Measurements from ENCODE around the gene LMF2.
"Not testable (repeated sequence)": the region's sequence is repeated elsewhere in the genome, so short reads cannot be mapped to it uniquely, and the experiment has no call there.

Gene LMF2

DNA sequence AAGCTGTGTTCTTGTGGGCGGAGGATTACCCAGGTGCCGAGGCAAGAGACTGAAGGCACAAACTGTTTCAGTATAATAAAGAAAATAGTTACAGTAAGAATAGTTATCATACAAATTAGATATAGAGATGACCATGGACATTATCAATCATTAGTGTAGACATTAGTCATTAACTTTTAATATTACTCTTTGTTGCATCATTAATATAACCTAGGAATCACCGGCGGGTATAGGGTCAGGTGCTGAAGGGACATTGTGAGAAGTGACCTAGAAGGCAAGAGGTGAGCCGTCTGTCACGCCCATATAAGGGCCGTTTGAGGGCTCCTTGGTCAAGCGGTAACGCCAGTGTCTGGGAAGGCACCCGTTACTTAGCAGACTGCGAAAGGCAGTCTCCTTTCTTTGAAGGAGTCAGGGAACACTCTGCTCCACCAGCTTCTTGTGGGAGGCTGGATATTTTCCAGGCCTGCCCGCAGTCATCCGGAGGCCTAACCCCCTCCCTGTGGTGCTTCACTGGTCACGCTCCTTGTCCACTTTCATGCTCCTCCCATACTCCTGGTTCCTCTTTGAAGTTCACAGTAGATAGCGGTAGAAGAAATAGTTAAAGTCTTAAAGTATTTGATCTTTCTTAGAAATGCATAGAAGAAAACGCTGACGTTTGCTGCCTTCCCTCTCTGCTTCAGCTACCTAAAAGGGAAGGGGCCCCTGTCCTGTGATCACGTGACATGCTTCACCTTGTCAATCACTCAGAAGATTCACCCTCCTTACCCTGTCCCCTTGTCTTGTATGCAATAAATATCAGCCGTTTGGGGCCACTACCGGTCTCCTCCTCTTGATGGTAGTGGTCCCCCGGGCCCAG is 26.6 kb upstream of the LMF2 start:
- DNase-seq = not testable (repeated sequence)

DNA sequence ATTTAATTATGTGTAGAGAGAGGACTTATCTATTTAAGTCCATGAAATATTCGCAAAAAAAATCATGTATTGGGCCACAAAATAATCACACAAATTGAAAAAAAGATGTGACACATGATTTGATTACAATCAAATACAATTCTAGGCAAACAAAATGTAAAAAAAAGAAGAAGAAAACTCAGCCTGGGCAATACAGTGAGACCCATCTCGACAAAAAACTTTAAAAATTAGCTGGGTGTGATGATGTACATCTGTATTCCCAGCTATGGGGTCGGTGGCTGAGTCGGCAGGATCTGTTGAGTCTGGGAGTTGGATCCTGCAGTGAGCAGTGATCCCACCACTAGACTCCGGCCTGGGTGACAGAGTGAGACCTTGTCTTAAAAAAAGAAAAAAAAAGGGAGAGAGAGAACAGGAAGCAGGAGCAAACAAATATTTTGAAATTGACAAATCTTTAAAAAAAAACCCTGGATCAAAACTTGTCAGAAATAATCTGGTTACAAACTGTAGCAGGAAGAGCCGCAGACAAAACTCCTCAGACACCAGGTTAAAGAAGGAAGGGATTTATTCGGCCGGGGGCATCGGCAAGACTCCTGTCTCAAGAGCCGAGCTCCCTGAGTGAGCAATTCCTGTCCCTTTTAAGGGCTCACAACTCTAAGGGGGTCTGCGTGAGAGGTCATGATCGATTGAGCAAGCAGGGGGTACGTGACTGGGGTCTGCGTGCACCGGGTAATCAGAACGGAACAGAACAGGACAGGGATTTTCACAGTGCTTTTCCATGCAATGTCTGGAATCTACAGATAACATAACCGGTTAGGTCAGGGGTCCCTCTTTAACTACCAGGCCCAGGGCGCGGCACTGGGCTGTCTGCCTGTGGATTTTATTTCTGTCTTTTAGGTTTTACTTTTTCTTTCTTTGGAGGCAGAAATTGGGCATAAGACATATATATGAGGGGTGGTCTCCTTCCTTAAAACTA is 25.6 kb upstream of the LMF2 start:
- DNase-seq = no peak

DNA sequence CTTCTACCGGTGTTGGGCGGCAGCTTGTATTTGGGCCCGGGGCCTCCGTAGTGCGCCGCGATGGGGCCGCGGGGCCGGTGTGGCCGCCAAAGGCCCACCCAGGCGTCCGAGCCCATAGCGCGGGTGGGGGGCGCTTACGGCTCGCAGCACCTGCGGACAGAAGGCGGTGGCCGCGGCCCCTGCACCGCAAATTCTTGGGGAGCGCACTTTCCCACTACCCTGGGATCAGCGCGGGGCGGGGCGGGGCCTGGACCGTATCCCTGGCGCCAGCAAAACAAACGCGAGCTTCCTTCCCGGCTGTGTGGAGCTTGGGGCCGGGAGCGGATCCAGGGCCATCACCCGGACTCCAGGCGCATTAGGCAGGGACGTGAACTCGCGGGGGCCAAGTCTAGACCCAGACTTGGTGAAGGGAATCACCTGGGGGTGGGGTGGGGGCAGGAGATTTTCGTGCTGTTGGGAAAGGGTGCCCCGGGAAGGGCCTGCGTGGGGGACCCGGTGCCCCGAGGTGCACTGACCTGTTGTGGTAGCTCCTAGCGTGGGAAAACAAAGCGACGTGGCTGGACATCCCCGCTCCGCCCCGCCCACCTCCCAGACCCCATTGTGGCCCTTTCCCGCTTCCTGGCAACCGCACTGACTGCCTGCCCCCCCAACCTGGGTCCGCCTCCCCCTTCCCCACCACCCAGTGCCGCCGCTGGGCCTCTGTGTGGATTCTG is 24.6 kb upstream of the LMF2 start:
- no peak for DNase-seq

DNA sequence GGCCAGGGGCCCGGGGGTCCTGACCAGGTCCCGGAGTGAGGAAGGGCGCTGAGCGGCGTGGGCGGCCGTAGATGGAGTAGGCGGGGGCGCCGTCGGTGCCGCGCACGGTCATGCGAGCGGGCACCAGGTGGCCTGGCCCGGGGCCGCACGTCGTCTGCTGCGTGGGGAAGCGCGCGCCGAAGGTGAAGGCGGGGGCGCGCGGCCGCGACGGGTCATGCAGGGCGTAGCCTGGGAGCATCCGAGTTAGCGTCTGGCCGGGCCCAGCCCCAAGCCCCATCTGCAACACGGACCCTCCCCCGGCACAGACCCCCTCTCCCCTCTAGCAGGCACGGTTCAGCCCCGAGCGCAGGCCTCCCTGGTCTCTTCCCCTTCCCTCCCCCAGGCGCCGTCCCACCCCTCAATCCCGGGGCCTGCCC is 24.1 kb upstream of the LMF2 start:
- DNase-seq = no peak

DNA sequence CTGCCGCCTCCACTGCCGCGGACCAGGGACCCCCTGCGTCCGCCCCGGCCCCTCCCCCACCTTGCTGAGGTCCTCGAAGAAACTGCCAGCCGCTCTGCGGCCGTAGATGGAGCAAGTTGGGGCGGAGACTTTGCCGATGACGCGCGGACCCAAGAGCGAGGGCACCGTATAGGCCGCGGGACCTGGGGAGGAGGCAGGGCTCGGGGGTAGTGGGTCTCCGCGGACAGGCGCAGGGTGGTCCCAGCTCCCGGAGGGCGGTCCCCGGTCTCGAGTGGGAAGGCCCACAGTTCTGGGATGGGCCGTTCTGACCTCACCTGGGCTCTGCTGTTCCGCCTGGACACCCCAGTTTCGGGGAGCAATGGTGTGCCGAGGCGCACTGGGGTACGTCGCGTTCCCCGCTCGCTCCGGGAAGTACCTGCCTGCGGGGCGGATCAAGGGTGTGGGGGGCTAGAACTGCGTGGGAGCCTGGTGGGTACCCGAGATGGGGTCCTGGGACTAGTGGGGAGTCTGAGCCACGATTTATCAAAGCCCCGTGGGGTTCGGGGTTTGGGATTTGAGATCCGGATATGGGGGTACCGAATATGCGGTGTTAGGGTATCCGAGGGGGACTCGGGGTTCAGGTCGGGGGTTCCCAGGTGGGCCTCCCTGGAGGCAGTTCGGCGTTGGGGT is 23.5 kb upstream of the LMF2 start:
- peak; percentile 59 for DNase-seq

DNA sequence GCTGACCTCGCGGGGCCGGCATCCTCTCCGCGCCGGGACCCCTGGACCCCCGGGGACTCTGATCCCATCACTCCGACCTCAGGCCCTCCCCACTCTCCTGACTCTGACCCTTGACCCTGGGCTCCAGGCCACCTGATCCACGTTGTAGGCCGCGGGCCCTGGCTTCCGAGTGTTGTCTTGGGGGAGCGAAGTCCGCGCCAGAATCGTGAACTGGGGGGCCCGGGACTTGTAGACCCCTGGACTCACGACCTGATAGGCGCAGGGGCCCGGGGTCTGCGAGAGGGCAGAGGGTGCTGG is 23.0 kb upstream of the LMF2 start:
- DNase-seq = no peak

DNA sequence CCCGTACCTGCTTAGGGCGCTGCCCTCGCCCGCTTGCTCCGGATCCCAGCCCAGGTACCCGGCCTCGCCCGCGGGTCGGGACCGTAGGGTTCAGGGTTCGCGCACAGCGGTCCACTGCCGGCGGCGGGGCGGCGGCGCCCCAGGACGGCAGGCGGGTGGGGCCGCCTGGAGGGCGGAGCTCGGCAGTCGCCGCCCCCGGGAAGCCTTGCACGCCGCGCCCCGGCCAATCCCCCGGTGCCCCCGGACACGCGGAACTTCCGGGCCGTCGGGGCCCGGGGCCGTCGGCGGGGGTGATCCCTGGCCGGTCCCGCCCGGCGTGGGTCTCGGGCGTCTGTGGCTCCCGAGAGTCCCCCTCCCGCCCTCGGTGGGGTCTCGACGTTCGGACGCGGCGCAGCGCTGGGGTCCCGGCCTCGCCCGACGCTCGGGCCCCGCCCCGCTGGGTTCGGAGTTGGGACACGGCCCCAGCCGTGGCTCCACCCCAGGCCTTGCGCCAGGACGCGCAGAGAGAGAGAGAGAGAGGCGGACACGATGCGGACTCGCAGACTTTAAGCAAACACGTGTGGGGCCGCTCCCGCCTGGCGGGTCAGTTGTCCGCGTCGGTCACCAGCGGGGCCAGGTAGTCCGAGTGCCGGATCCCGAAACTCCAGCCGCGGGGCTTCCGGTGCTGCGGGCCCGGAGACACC is 22.5 kb upstream of the LMF2 start, which contains the start of gene TYMP:
TYMP (minus strand) TSS at position 116 of the 683 bp plus-strand sequence. CDS start 303 bp downstream, outside the sequence.
- DNase-seq = no peak

DNA sequence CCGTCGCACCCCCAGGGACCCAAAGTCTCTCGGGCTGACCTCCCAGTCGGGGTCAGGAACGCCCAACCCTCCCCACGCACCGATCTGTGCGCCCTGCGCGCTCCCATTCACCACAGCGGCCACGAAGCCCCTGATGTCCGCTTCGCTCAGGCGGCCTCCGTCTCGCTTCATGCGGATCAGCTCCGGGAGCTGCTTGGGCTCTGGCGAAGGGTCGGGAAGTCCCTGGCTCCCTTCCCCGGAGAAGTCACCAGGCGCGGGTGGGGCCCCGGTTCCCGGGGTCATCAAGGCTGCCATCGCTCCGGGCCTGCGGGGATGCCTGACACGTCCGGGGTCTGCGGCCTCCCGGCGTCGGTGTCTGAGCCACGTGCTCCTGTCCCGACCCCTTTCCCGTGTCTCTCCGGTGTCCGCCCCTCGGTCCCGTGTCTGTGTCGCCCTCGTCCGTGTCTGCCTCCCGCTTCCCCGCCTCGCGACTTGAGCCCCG is 22.0 kb upstream of the LMF2 start:
- DNase-seq = no peak

DNA sequence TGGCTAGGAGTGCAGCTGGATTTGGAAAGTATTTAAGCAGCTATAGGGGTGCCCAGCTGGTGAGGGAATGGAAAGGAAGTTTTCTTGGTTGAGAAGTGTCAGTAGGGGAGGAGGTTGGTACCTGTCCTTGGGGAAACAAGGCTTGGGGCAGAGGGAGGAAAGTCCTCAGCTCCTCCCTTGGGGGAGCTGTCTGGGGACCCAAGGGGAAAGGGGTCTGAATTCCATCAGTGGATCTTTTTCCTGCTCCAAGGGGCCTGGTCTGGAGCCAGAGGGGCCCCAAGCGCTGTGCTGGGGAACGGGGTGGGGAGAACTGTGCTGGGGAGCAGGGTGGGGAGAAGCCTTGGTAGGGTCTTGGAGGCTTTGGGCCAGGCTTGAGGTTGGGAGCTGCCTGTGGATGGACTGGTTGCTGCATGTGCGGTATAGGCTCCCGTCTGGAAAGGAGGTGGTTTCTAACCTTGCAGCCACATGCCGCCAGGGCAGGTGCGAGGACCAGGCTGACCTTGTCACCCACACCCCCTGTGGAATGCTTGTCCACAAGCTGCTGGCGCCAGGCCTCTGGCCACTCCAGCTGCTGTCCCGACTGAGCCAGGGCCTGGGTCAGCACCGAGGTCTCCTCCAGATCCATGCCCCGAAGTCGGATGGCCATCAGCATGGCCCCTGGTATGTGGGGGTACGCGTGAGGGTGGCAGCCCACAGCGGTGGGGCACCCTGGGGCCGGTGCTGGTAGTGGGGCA is 21.3 kb upstream of the LMF2 start:
- DNase-seq = no peak

DNA sequence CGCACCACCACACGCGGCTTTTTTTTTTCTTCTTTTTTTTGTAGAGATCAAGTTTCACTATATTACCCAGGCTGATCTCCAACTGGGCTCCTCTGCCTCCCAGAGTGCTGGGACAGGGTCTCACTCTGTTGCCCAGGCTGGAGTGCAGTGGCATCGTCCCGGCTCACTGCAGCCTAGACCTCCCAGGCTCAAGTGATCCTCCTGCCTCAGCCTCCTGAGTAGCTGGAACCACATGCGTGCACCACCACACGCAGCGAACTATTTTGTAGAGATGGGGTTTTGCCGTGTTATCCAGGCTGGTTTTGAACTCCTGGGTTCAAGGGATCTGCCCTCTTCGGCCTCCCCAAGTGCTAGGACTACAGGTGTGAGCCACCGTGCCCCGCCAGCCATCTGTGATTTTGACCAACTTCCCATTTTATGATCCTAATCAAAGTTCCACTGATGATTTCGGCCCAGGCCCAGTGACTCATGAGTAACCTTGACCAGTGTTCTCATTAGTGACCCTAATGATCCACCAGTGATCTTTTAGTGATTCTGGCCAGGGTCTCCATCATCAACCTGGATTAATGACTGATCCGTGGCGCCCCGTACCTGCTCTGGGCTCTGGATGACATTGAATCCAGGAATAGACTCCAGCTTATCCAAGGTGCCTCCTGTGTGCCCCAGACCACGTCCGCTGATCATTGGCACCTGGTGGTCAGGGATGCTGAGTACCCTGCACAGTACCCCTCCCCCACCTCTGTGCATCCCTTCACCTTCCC is 20.6 kb upstream of the LMF2 start:
- DNase-seq = no peak

DNA sequence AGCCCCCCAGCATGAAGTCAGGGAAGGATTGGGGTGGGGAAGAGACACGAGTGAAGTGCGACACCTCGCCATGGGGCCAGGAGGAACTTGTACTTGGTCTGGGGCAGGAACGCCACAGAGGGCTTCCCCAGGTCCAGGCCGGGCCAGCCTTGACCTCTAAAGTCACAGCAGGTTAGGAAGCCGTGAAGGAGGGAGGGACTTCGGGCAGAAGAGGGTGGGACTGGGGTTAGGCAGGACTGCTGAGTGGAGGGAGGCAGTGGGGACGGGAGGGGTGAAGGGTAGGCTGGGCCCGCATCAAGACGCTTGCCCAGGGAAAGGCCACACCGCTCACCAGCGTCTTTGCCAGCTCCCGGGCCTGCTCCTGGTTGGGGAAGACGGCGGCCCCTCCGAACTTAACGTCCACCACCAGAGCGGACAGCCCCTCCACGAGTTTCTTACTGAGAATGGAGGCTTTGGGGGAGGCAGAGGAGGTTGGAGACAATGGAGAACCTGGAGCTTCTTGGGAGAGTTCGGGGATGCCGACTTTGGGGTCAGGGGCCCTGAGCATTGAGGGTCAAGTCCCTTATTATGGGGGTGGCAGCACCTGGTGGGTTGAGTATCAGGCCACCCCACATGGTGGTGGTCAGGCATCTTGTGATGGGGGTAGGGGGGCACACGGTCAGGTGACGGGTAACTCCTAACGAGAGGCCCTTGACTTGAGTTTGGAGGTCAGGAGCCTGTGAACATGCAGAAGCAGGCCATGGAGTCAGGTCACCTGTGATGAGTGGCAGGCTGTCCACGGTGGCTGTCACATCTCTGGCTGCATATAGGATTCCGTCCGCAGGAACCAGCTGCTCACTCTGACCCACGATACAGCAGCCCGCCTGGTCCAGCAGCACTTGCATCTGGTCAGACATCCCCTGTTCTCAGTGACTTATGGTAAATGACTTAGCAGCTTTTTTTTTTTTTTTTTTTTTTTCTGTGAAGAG is 19.6 kb upstream of the LMF2 start:
- DNase-seq = no peak

DNA sequence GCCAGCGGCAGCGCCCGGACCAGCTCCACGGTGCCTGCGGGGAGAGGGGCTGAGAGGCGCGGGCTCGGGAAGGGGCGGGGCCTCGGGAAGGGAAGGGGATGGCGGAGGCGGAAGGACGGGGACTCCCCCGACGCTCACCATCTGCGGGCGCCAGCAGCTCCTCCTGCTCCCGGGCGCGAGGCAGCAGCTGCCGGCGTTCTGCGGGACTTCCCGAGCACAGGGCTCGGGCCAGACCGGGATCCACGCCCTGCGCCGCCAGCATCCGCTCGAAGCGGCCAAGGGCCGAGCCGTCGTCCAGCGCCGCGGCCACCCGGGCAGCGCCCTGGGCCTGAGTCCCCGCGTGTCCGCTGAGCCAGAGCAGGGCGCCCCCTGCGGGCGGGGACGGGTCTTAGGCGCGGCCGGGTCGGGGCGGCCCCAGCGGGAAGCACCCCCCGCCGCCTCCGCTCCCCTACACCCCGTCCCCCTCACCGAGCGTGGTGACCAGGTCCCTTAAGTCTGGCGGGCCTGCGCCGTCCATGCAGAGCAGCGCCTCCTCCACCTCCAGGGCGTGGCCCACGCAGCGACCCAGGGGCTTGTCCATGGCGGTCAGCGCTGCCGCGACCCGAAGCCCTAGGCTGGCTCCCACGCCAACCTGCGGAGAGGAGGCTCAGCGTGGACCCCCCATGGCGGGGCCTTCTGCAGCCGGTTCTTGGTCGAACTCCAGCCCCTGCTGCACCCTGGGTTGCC is 18.8 kb upstream of the LMF2 start:
- DNase-seq = peak; percentile 30

DNA sequence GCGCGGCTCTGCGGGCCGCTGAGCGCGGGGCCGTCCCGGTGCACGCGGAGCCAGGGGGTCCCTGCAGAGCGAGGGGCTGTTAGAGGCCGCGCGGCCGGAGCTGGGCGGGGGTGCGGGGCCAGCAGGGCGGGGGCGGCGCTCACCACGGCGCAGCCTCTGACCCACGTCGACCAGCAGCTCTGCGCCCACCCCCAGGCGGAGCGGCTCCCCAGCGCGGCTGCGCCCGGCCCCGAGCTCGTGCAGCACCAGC is 18.3 kb upstream of the LMF2 start:
- no peak for DNase-seq

DNA sequence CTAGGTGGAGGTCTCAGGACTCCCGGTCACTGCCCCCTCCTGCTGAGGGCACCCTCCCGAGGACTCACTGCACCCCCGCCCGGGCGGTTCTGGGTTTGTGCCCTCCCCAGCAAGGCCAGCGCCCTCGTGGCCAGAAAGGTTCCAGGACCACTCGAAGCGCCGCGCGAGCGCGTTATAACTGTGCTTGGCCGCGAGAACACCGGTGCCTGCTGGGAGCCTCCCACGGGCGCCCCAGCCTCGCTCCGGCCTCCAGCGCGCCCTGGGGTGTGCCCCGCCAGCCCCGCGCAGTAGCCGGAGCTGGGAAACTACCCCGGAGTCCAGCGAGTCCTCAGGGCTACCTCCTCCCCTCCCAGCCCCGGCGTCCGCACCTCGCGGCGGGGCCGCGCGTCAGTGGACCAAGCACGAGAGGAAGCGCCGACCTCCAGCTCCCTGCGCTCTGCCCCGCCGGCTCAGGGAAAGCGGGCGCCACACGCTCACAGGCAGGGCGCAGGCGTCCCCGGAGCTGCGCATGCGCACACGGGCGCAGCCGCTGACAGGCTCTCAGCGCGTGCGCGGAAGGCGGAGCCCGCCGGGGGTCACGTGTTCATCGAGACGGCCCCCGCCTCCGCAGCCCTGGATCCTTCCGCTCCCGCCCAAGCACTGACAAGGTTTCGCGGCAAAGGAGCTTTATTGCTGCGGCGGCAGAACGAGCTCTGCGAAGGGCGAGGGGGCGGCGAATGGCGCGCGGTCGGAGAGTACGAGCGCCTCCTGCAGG is 17.8 kb upstream of the LMF2 start, which contains the start of gene SCO2:
SCO2 (minus strand) TSS at position 495 of the 754 bp plus-strand sequence. CDS start 1,187 bp downstream, outside the sequence.
- peak; percentile 95 for DNase-seq

DNA sequence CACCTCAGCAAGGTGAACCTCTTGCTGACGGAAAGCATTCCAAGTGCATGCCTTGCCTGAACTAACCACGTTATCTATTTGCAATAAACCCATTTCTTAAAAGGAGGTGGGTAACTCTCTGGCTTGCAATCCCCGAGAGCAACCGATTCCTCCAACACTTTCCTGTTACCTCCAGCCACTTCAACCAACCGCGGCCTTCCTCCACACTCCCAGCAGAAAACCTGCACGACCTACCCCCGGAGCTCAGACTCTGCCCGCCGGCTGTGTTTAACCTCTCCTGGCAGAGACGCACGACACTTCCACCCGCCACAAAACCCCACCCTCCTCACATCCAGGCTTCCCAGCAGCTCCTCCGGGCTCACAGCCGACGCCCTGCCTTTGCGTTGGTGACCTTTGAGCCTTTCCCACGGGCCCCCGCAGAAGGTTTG is 17.2 kb upstream of the LMF2 start:
- no peak for DNase-seq

DNA sequence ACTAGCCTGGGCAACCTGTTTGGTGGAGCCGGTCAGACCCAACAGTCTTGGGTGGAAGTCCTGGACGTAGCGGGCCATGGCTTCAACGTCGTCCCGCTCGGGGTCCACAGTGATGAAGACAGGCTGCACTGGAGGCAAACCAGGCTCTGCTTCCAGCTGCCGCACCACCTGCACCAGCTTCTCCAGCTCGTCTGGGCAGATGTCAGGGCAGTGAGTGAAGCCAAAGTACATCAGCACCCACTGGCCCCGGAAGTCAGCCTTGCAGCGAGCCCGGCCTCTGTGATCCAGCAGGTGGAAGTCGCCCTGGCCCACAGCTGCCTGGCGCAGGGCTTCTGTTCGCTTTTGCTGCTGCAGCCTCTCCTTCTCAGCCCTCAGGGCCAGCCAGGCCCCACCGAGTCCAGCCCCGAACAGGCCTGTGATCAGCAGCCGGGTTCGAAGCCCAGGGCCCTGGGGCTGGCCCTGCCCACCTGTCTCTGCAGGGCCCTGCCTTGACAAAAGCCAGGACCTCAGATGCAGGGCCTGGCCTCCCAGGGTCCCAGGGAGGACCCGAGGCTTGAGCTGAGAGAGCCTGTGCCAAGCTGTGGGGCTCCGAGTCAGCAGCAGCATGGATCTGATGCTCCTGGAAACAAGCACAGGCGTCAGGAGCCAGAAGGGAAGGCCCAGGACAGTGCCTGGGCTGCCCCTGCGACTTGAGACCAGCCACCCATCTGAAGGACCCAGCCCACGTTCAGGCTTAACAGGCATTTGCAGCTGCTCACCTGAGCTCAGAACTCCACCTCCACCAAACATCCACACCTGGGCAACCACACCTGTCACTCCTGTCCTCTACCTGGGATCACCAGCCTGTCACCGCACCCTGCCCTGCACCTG is 16.5 kb upstream of the LMF2 start:
- no peak for DNase-seq

DNA sequence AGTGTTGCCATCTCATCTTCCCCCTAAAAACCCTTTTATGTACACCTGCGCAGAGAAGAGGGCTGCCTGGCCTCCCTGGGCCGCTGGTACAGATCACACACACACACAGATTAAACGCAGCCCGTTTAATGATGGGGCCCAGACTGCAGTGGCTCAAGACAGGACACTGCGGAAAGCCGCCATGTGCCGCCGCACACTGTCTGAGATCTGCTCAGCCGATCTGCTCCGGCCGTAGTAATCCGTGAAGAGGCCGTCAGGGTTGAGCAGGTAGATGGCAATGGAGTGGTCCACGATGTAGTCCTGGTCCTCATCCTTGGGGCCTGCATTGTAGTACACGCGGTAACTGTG is 15.9 kb upstream of the LMF2 start:
- DNase-seq = no peak

Data from NCI-H748 treated with DMSO at 0.1 percent for 48 hours (cell line).